ENCODE results near the gene PELI2.
"Not testable (repeated sequence)": the region's sequence is repeated elsewhere in the genome, so short reads cannot be mapped to it uniquely, and the experiment has no call there.

Gene PELI2

DNA sequence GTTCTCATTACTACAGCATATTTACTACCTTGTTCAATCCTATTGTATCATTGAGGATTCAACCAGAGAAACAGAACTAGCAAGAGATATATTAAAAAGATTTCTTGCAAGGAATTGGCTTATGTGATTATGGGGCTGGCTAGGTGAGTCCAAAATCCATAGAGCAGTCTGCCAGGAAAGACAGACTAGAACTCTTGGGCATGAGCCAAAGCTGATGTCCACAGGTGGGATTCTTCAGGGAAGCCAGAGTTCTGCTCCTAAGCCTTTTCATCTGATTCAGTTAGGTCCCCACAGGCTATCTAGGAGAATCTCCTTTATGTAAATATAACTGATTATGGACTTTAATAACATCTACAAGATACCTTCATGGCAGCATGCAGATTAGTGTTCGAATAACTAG is 26.0 kb downstream of the PELI2 start:
- no peak for DNase-seq

DNA sequence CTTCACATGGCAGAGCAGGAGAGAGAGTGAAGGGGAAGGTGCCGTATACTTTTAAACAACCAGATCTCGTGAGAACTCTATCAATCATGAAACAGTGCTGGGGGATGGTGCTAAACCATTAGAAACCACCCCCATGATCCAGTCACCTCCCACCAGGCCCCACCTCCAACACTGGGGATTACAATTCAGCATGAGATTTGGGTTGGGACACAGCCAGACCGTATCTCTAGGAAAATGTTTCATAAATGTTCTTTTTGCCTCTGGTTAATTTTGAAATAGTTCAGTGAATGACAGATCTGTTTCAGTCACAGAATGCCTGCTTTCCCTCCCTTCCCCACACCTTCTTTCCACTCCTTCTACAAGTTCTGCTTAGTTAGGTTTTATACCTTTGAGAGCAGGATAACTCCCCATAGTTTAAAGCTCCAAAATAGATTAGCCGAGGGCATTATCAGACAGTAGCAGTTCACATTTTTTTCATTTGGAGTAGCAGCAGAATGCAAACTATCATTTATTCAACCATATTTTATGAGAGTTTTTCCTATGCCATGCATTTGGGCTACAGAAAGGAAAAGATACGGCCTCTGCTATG is 27.1 kb downstream of the PELI2 start:
- no peak for DNase-seq

DNA sequence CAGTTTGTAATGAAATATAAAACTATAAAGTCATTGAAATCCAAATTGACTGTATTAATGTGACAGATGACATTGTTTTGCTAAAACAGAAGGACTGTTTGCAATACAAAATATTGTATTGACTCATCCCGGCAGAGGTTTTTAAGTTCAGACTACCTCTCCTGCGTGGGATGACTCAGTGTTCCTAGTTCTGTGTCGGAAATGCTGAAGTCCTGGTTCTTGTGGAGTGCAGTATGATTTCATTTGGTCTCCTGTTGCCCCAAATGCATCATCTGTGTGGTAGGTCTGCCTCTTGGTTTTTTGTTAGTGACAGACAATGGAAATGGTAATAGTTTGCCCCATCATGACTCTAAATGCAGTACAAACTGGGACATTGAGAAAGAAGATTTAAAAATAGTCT is 27.8 kb downstream of the PELI2 start:
- no peak for DNase-seq

DNA sequence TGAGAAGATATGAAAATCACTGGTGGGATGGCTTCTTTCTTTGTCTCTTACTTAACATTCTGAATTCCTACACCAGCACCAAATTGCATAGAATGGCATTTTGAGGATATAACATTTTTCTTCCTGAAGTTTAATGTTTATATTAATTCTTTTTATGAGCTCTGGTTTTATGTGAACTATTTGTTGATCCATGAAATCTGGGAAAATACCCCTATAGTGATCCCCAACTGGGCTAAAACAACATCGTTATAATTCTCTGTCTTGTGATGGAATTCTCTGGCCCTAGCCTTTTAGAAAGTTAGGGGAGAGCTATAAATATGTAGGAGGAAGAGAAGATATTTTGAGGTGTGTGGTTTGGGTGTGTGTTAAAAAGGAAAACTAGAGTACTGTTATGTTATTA is 29.2 kb downstream of the PELI2 start:
- DNase-seq, result no peak

DNA sequence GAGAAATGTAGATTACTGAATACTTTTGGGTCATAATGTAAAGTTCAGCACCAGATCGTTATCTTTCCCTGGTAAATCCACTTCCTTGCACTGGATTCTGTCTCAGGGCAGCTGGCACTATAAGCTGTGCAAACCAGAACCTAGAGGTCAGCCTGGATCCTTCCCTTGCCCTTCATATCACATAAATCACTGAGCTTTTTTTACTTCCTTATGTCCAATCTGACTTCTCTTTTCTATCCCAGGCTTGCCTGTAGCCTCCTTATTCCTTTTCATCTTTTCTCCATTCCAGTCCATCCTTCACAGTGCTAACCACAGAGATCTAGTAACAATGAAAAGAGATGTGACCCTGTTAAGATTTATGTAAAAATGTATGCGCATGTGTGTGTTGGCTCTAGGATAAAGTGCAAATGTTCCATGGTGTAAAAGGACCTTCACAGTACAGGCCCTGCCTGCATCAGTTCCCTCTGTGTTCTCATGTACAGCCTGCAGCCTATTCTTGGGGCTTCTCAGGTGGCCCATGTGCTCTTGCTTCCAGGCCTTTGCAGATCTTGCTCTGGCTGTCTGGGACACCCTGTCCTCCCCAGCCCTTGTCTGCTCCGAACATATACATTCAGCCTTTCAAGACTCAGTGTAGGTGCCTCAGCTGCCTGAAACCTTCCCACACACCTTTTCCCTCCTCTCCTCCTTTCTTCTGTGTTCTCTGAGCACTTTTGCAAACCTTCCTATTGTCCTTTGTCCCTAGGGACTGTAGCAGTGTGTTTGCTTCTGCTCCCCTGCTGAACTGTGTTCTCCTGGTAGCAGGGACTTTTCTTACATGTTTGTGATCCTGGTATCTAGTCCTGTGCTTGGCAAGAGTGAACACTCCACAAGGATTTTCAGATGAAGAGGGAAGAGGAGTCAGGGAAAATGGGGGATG is 30.0 kb downstream of the PELI2 start:
- no peak for DNase-seq

DNA sequence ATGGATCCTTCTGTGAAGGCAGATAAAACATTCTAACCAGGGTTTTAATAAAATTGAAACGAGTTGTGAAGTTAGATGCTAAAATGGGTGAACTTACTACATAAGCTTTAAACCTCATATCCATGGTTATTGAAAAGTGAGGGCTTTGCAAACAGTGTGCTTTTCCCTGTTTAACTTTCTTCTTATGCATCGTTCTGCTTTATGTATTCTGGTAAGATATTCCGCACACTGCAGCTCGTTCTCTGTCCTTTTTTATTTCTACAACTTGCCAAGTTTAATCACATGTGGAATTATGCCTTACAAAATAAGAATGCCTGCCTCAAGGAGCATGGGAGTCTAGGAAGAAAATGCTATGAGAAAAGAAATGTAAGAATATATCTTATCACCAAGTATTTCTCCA is 30.9 kb downstream of the PELI2 start:
- no peak for DNase-seq

DNA sequence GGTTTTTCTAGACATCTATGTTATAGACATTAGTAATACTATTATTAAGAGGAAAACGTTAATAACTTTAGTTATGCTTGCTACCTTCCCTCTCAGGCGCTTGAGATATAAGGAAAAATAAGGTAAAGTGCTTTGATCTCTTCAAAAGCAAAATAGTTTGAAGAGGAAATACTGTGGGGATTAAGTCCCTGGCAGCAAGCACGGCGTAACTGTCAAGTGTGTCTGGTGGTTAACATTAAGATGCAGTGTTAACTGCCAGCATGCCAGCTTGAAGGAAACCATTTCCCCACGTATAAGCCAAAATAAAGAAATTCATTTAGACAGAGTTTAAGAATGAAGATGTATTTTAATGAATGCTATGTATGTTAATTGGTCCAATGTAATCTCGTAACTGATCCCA is 31.8 kb downstream of the PELI2 start:
- no peak for DNase-seq

DNA sequence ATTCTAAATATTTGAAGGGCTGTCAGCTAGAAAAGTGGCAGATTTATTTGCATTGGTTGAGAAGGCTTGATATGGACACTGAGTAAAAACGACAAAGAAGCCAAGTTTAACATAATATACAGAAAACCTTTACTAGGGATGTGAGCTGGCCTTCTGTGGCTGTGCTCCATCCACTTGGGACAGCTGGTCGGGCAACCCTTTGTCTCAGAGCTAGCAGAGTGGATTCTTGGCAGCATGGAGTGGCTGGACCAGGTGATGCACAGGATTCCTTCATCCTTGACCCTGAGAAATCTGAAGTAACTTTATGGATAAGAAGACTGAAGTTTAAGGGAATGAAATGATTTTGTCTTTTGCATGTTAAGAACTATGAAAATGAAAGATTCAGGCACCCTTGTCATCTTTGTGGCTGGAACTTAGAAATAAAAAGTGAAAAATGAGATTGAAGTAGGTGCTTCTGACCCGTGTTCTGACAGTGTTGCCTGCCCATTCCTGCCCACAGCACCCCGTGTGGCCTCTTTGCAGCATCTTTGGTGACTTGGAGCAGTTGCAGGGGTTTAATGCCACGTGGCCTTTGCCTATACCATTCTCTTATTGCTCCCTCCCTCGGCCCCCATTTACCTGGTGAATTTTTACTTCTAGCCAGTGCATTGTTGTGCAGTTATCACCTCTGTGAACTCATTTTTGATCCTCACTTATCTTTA is 32.6 kb downstream of the PELI2 start:
- peak; percentile 6 for DNase-seq

DNA sequence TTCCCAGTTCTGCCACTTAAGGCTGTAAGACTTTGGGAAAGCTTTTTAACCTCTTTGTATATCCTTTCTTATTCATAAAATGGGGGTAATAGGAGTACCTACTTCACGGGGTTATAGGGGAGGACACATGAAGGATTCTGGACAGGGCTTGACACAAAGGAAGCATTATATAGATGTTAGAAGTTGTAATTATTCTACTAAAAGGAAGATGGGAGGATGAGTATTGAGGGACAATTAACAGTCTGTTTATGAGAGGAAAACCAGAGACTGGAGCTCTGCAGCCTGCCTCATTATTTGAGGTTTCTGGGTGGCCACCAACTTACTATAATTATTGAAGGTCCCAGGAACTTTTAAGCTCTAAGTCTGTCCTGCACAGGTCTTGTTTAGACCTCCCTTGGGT is 34.0 kb downstream of the PELI2 start:
- no peak for DNase-seq

DNA sequence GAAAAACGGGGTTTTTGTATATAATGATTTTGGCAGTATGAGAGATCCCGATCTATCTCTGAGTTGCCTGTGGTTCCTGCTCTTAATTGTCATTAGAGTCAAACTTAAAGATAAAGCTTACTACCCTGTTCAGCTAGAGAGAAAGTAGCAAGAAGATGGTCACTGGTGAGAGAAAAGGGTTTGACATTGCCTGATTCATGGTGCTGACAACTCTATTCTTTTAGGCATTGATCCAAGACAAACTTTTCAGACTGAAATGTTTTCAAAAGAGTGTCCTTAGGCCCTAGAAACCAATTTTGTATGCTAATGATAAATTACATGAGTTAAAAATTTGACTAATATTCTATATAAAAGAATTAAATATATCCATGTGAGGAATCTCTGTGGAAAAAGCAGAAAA is 35.1 kb downstream of the PELI2 start:
- DNase-seq, result no peak

DNA sequence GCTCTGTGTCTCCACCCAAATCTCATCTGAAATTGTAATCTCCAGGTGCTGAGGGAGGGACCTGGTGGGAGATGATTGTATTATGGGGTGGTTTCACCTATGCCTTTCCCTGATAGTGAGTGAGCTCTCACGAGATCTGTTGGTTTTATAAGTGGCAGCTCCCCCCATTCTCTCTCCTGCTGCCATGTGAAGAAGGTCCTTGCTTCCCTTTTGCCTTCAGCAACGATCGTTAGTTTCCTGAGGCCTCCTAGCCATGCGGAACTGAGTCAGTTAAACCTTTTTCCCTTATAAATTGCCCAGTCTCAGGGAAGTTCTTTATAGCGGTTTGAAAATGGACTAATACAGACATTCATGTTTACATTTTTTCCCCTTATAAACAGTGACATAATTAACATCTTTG is 36.1 kb downstream of the PELI2 start:
- no peak for DNase-seq

DNA sequence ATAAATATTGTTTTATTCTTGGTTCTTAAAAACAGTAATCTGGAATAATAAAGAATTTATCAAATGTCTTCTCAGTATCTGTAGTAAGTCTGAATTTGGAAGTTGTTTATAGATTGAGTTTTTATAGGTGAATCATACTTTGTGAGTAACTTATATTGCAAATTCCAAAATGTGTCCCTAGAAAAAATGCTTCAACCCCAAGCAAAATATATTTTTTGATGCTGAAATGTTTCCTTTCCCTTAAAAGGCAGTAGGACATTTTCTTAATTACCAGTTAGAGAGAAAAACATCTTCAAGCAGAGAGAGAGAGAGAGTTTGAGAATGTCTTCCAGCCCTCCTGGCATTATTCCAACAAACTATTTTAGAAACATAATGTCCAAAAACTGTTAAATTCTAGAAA is 37.9 kb downstream of the PELI2 start:
- no peak for DNase-seq

DNA sequence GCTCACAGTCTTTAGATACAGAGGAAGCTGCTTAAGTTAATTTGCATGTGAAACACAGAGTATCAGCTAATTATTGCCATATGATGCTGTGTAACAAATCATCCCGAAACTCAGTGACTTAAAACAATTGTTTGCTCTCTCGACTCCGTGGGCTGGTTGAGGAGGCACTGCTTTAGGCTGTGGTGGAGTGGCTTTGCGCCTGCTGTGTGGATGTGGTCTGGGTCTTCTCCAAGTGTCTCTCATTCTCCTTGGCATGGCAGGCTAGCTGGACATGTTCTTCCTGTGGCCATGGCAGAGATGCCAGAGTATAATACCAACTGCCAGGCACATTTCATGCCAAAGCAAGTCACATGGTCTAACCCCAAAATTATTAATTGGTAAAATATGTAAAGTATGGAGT is 40.9 kb downstream of the PELI2 start:
- DNase-seq, result no peak

DNA sequence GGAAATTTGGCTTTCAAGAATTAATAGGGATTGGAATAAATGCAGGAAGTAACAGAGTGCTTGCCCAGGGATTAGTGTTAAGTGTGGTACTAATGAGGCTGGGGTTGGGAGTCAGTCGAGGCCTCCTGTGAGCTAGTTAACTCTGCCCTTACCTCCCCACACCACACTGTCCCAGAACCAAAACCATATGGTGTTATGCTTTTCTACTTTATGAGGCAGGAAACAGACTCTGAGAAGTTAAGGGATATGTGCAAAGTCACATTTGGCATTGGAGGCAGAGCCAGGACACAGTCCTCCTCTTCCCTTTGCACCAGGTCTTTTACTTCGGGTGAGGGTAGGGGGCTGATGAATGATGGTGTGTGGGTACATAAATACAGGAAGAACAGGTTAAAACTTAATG is 41.9 kb downstream of the PELI2 start:
- no peak for DNase-seq

DNA sequence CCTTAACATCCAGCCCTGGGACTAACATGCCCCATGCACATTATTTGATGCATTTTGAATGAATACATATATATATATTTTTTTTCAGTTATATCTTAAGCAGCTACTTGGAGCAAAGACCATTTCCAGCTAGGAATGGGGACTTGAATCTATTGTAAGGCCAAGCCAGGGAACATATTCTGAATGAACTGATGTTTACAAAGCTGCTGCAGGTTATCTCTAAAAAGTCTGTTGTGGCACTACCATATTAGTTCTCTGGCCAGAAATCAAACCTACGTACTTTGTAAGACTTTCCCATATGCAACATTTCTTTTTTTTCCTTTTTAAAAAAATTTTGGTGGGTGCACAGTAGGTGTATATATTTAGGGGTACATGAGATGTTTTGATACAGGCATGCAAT is 43.4 kb downstream of the PELI2 start:
- DNase-seq, result no peak

DNA sequence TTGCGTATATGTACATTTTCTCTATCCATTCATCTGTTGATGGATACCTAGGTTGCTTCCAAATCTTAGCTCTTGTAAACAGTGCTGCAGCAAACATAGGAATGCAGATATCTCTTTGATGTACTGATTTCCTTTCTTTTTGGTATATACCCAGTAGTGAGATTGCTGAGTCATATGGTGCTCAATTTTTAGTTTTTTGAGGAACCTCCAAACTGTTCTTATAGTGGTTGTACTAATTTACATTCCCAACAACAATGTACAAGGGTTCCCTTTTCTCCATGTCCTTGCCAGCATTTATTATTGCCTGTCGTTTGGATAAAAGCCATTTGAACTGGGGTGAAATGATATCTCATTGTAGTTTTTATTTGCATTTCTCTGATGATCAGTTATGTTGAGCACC is 44.3 kb downstream of the PELI2 start:
- DNase-seq, result no peak

DNA sequence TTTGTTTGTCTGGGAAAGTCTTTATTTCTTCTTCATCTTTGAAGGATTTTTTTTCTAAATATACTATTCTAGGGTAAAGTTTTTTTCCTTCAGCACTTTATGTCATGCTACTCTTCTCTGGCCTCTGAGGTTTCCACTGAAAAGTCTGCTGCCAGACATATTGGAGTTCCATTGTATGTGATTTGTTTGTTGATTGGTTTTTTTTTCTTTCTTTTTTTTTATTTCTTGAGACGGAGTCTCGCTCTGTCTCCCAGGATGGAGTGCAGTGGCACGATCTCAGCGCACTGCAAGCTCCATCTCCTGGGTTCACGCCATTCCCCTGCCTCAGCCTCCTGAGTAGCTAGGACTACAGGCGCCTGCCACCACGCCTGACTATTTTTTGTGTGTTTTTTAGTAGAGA is 48.4 kb downstream of the PELI2 start:
- not testable (repeated sequence) for DNase-seq

DNA sequence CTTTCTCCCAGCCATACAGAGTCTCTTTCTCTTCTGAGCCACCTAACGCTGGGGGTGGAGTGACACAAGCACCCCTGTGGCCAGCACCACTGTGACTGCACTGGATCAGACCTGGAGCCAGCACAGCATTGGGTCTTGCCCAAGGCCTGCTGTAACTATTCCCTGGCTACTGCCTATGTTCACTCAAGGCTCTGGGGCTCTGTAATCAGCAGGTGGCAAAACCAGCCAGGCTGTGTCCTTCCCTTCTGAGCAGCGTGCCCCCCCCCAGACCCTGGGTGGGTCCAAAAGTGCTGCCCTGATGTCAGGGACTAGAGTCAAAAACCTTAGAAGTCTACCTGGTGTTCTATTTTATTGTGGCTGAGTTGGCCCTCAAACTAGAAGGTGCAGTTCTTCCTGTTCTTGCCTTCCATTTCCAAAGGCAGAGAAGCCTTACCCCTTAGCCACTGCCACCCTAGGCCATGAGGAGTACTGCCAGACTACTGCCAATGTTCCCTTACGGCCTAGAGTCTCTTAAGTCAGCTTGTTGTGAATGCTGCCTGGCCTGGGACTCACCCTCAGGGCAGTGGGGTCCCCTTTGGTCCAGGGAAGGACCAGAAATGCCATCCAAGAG is 49.9 kb downstream of the PELI2 start:
- no peak for DNase-seq

DNA sequence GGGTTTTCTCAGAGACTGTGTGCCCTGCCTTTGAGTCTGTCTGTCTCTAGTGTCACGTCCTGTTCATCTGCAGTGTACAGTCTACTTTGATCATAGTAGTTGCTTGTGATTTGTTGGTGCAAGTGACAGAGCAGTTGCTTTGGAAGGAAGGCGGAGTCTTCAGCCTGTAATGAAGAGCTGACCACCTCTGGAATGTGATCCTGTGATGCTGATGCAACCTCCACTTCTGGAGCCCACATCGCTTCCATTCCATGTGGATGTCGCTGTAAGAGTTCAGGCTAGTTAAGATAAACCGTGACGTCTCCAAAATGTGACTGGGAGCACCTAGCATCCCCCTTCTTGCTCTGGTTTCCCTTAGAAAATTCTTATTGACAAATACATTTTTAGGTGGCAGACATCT is 51.8 kb downstream of the PELI2 start:
- no peak for DNase-seq

DNA sequence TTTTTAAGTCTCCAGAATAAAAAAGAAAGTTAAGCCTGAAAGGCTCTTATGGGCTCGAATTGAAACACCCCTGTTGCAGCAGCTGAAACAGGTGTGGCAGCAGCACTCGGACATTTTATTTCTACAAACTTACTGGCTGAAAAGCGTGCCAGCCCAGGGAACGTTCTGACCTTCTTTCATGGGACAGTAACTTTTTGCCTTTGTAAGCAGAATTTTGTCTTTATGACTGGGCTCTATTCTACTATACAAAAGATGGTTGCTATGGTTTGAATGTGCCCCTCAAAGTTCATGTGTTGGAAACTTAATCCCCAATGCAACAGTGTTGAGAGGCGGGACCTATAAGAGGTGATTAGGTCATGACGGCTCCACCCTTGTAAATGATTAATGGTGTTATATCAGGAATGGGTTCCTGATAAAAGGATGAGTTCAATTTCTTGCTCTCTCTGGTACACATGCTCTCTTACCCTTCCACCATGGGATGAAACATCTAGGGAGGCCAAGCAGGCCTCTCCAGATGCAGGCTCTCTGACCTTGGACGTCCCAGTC is 52.7 kb downstream of the PELI2 start:
- no peak for DNase-seq

DNA sequence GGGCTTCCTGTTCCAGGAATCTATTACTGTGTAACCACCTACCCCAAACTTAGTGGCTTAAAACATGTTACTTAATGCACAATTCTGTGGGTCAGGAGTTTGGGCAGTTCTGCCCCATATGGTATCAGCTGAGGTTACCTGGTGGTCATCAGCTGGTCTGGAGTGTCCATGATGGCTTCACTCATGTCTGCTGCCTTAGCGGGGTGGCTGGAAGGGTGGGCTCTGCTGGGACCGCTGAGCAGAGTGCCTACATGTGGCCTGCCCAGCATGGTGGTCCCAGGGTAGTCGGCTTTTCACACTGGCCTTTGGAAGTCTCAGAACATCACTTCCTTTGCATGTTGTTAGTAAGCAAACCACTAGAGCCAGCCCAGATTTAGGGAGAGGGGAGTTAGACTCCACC is 53.9 kb downstream of the PELI2 start:
- no peak for DNase-seq

DNA sequence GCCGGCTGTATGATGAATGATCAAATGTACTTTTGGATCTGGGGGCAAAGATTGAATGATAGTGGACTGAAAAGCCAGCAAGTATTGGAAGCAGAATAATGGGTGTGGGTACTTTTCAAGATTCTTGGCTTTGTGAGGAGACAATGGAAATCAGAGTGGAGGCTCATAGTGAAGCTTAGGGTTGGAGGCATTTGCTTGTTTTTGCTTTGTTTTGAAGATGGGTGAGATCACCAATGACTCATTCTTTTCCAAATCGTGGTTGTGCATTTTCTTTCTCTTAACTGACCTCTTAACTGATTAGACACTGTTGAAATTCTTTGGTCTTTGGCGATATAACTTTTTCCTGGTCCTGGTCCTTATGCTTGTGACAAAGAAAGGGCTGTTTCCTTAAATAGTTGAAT is 54.4 kb downstream of the PELI2 start:
- no peak for DNase-seq

DNA sequence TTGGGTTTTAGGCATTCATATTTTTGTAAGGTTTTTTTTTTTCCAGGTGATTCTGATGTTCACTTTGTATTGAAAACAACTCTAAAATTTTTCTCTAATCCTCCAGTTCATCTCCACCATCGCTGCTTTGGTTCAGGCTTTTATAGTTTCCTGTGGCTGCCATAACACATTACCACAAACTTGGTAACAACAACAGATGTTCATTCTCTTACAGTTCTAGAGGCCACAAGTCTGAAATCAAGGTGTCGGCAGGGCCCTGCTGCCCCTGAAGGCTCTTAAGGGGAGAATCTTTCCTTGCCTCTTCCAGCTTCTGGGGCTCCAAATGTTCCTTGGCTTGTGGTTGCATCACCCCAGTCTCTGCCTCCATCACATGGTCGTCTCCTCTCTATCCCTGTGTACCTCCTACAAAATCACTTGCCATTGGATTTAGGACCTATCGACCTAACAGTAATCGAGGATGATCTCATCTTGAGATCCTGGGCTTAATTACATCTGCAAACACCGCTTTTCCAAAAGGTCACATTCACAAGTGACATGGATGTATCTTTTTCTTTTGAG is 55.2 kb downstream of the PELI2 start:
- no peak for DNase-seq
